Left ventricle myocardium superior (tissue), 1 donor: ENCODE results near the gene SLC7A10. TPM values are rescaled to one million over a fixed set of nuclear protein-coding genes. Genes with fewer than 3 reads are reported as not detected.

Experiments
- ATAC-seq: fragments of 200-7000 bp; cut with Tn5 transposase; one replicate; pipeline ENCODE4 v1.9.1; 2020; ENCODE audit warnings: mild to moderate bottlenecking, moderate library complexity
- DNase-seq: peaks from one replicate; pipeline ENCODE4 v3.0.0-alpha.2; 2020
- intact Hi-C: fragments of 100-400 bp; cut with micrococcal nuclease; formaldehyde crosslinking; loops from one replicate; pipeline ENCODE4 v1.11.0; 2022
- total RNA-seq: library from RNA; stranded (reverse); fragmentation: NEBNext Ultra II Directional; extraction: Animal tissue kit (Norgen Biotek cat#: 25700); gene quantifications from one replicate; pipeline ENCODE4 v1.2.1, GENCODE V29; 2021
- donor health status: DM: no; HTN: yes; CAD: no; lungs with severe emphysema.

SLC7A10 gene
- total RNA-seq, 1 donor from 2014 or later: not detected

DNA sequence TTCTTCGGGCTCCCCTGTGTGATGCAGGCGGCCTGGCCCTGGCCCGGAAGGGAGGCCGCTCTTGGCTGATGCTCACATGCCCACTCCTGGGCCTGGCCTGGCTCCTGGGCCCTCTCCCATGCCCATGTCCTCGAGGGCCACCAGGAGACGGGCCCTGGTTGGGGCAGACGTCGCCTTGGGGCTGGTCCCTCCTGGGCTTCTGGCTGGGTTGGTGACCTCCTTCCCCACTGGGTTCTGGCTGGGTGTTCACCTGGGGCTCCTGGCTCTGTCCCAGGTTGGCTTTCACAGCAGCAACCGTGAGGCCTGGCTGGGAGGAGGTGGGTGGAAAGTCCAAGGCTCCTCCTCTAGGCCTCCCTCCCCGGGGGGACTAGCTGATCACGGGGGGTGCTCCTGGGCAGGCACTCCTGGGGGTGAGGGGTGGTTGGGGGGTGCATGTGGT is 15.5 kb upstream of the SLC7A10 start:
- ATAC-seq: no peak
- intact Hi-C loops: loop anchor here (5.0 kb wide), 1 partner anchor 166 kb away; no protein-coding TSS in a partner anchor
- DNase-seq: peak; percentile 20

GRCh38 chr19:33240181-33240771 is 14.6 kb upstream of the SLC7A10 start:
- peak; percentile 18 for DNase-seq
- ATAC-seq: no peak
- intact Hi-C loops: loop anchor here (5.0 kb wide), 1 partner anchor 167 kb away; no protein-coding TSS in a partner anchor

GRCh38 chr19:33239223-33239975 is 13.7 kb upstream of the SLC7A10 start:
- intact Hi-C loops: no loop called here
- no peak for ATAC-seq

DNA sequence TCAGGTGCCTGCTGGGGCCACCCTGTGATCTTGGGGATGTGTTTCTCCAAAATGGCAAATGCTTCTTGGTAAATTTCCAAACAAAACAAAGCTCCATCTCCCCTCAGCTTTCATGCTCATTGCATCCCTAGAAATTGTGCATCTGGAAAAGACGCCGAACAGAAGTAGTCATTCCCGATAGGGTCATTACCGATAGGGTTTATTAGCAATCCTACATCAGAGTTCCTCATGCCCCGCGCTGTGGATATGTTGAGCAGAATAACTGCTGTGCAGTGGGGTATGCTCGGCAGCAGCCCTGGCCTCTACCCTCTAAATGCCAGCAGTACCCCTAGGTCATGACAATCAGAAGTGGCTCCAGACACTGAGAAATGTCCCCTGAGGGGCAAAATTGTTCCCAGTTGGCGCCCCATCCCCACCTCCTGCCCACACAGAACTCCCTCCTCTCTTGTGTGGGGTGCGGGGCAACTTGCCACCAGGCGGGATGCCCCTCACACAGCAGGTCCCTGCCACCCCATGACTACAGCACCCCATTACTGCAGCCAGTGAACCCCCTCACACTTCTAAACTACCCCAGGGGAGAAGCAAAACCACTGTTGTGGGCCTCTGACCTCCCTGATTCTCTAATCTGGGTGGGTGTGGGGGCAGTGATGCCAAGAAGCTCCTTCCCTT is 13.0 kb upstream of the SLC7A10 start:
- intact Hi-C loops: no loop called here
- no peak for ATAC-seq
- peak; percentile 4 for DNase-seq

More at GRCh38 chr19:33239223-33239975, 13.7 kb upstream of the SLC7A10 start:
- DNase-seq: peak; percentile 19

- DNase-seq: peak; percentile 13
Observed at GRCh38 chr19:33236696-33237390, 11.2 kb upstream of the SLC7A10 start.

GRCh38 chr19:33235996-33236350 is 10.3 kb upstream of the SLC7A10 start:
- no peak for ATAC-seq
- intact Hi-C loops: no loop called here
- DNase-seq: no peak

More at GRCh38 chr19:33236696-33237390, 11.2 kb upstream of the SLC7A10 start:
- ATAC-seq: no peak
- intact Hi-C loops: no loop called here

GRCh38 chr19:33235269-33235995 is 9.8 kb upstream of the SLC7A10 start:
- intact Hi-C loops: no loop called here
- ATAC-seq: peak; percentile 81
- peak; percentile 88 for DNase-seq

DNA sequence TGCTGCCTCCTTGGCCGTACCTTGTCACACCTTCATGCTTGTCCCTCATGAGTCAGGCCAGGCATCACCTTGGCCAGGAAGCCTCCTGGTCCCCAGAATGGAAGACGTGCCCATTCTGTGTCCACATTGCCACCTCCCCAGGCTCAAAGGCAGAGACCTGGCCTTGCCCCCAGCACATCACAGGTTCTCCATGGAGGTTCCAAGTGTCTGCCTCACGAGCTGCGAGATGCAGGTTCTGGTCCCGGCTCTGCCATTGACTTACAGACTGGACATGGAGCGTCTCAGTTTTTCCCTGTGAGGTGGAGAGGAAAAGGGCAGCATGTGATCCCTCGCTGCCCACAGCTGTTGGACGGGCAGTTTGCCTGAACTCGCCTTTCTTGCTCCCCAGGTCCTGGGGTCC is 9.1 kb upstream of the SLC7A10 start:
- peak; percentile 12 for DNase-seq
- no peak for ATAC-seq

GRCh38 chr19:33234092-33234491 is 8.4 kb upstream of the SLC7A10 start:
- no peak for ATAC-seq
- peak; percentile 15 for DNase-seq
- intact Hi-C loops: no loop called here

More for the DNA sequence above, 9.1 kb upstream of the SLC7A10 start:
- intact Hi-C loops: no loop called here

GRCh38 chr19:33233056-33233873 is 7.6 kb upstream of the SLC7A10 start:
- intact Hi-C loops: no loop called here
- peak; percentile 2 for DNase-seq
- ATAC-seq: no peak

DNA sequence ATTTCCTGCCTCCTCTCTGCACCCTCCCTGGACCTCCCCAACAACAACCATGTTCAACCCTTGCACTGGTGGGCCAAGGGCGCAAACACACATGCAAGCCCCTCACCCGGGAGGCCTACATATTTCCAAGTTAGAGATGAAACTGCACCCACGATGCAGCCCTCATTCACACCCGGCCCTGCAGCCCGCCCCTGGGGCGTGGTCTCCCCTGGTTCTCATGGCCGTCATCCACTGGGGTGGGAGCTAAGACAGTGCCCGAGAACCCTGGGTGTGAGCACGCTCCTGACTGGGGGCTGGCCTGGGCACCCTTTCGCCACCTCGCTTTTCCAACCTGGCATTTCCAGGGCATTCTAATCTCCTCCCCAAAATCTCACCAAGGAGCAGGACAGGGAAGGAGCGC is 7.0 kb upstream of the SLC7A10 start:
- DNase-seq (peak; percentile 7), ATAC-seq (no peak)
- intact Hi-C loops: no loop called here

DNA sequence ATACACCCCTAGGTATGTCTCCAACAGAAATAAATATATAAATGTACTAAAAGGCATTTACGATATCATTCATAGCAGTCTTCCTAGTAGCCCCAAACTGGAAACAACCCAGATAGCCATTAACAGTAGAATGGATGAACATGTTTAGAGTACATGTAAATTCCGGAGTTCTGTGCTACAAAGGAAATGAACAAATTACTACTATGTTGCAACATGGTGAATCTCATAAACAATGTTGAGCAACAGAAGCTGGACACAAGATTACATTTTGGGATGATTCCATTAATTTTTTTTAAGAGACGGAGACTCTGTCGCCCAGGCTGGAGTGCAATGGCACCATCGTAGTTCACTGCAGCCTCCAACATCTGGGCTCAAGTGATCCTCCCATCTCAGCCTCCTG is 5.9 kb upstream of the SLC7A10 start:
- ATAC-seq: no peak
- no peak for DNase-seq
- intact Hi-C loops: no loop called here

DNA sequence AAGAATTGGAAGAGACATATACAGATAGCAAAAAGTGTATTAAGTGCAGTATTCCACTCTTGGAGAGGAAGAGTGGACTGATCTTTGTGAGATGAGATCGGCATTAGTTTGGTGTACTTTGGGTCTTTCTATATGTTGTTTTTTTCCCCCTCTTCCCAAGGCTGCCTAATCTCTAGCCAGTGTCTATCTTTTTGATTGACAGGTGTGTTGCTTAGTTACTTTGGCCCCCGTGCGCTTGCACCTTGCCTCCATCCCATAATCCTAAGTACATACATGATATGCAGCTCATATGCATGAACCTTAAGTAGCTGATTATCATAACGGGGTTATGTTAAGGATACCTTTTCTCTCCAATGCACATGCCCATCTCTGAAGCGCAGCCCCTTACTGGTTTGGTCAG is 4.3 kb upstream of the SLC7A10 start:
- intact Hi-C loops: no loop called here
- DNase-seq (no peak), ATAC-seq (no peak)

DNA sequence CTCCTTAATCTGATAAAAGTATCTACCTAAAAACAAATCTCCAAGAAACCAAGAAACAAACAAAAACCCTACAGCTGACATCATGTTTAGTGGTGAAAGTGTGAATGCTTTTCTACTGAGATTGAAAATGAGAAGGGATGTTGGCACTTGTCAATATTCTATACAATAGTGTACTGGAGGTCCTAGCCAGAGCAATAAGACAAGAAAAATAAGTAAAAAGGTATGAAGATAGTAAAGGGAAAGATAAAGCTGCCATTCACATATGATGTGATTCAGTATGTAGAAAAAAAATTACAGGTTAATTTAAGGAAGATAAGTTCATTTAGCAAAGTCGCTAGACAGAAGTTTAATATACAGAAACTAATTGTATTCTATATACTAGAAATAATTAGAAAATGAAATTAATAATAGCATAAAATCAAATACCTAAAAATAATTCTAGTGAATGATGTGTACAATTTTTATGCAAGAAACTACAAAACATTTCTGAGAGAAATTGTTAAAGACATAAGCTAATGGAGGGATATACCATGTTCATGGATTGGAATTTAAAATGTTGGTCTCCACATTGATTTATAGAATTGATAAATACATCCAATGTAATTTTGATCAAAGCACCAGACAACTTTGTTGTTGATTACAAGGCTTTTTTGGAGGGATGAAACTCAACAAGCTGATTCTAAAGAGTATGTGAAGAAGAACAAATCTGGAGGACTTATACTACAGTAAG is 2.4 kb upstream of the SLC7A10 start:
- intact Hi-C loops: no loop called here
- no peak for ATAC-seq

DNA sequence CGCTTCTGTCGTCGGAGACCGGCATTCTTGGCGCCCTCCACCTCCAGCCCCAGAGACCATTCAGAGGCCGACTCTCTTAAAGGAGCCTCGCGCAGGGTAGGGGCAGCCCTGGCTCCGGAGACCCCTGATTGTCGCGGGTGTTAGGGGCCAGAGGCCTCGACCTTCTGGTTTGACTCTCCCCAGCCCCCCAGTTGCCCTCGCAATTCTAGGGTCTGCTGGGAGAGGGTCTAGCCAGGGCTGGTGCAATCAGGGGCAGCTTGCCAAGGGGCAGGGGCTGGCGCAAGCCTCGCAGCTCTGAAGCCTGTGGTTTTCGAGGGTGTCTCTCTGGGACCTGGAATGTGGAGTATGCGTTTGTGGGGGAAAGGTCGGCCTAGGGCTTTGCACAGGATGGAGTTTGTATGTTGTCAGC is 1.6 kb upstream of the SLC7A10 start:
- DNase-seq (no peak), ATAC-seq (no peak)
- intact Hi-C loops: no loop called here

More for the DNA sequence above, 2.4 kb upstream of the SLC7A10 start:
- DNase-seq: no peak

DNA sequence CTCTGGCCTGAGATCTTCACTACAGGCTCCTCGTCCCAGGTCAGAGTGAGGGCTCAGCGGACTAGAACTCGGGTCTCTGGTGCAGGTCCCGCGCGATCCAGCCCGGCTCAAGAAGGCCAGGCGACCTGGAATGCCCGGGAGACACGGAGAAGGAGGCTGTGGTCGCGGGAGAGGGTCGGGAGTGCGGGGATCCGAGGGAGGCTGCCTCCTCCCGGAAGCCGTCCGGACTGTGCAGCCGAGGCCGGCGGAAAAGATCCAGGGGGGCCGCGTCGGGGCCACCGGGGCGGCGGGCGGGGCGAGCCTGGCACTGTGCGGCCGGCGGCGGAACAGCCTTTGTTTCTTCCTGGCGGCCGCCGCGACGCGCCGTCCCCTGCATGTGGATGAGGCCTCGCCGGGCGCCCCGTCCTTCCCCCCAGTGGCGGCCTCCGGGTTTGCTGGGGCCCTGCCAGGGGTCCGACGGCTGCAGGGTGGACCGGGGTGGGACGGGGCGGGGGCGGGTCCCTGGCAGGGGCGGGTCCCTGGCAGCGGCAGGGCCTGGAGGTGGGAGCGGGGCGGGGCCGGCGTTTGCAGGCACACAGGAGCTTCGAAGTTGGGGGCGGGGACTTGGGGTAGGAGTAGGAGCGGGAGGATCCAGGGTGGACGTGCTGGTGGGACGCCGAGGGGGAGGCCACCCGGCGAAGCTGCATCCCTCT is 1.0 kb upstream of the SLC7A10 start:
- intact Hi-C loops: no loop called here
- ATAC-seq: no peak
- no peak for DNase-seq
